NCI-H2081 (cell line): ENCODE measurements around the gene HDAC1.

Experiments used
- DNase-seq, 2 experiments: peaks; one replicate each; lab custom pipeline; 2025; lab: John Stamatoyannopoulos, UW

HDAC1 gene

DNA sequence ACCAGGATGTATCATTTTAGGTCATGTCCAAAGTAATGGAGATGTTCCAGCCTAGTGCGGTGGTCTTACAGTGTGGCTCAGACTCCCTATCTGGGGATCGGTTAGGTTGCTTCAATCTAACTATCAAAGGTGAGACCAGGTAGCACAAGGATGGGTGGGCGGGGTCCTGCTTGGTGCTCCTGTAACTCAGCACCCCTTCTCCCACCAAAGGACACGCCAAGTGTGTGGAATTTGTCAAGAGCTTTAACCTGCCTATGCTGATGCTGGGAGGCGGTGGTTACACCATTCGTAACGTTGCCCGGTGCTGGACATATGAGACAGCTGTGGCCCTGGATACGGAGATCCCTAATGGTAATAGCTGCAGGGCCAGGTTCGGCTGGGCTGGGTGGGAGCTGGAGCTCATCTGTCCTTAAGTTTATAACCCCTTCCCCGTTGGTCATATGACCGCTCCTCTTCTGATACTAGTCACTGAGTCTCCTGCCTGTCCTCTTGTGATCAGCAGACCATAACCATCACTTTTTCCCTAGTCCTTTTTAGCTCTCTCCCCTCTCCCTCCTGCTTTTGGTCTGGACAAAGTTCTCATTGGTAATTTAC lies 38.8 kb downstream of the HDAC1 start:
- DNase-seq: no peak

DNA sequence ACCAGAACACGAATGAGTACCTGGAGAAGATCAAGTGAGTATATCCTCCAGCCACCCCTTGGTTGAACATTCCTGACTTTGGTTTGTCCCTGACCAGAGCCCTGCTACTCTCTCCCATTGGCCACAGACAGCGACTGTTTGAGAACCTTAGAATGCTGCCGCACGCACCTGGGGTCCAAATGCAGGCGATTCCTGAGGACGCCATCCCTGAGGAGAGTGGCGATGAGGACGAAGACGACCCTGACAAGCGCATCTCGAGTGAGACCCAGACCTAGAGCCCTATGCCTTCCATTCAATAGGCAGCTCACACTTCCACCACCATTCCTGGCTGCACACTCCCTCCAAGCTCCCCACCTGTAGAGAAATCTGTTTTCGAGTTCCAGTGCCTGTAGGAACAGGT lies 39.7 kb downstream of the HDAC1 start:
- no peak for DNase-seq

DNA sequence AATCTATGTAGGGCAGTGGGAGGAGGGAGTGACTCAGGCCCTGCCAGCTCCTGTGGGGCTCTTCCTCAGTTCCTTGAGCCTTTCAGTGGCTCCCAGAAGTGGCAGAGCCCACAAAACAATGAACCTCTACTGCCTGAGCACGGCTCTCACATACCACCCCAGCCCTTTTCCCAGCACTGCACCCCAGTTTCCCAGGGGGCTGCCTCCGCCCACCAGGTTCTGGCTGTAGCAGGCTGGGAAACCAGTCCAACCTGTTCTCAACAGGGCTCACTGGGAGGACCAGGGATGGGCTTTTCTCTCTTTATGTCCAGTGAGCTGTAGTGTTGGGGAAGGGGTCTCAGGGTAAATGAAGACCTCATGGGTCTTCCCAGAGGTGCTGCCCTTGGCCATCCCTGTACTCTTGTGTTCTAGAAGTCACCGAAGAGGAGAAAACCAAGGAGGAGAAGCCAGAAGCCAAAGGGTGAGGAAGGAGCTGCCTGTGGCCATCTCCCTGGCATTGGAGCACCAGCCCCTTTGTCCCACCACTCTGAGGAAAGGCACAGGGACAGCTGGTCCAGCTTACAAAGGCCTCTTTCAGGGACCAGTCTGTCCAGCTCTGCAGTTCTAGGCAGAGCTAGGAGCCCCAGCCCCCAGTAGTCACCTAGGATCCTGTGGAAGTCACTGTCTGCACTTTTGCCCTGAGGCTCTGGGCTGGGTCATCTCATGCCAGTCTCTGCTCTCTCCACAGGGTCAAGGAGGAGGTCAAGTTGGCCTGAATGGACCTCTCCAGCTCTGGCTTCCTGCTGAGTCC lies 40.6 kb downstream of the HDAC1 start:
- no peak for DNase-seq

DNA sequence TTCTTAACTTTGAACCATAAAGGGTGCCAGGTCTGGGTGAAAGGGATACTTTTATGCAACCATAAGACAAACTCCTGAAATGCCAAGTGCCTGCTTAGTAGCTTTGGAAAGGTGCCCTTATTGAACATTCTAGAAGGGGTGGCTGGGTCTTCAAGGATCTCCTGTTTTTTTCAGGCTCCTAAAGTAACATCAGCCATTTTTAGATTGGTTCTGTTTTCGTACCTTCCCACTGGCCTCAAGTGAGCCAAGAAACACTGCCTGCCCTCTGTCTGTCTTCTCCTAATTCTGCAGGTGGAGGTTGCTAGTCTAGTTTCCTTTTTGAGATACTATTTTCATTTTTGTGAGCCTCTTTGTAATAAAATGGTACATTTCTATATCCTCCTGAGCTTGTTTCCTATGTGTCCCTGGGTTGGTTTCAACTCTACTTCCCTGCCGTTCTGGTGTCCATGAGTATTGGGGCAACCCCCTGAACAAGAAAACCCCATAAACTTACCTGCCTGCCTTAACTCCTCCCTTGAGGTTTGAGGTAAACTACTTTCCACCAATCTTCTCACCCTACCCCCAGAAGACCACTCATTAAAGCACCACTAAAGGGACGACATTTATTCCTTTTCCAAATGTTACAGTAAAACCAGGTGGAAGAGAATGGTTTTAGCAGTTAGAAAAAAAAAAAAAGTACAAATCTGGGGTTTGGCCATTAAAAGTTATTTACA lies 41.5 kb downstream of the HDAC1 start:
- DNase-seq: no peak

DNA sequence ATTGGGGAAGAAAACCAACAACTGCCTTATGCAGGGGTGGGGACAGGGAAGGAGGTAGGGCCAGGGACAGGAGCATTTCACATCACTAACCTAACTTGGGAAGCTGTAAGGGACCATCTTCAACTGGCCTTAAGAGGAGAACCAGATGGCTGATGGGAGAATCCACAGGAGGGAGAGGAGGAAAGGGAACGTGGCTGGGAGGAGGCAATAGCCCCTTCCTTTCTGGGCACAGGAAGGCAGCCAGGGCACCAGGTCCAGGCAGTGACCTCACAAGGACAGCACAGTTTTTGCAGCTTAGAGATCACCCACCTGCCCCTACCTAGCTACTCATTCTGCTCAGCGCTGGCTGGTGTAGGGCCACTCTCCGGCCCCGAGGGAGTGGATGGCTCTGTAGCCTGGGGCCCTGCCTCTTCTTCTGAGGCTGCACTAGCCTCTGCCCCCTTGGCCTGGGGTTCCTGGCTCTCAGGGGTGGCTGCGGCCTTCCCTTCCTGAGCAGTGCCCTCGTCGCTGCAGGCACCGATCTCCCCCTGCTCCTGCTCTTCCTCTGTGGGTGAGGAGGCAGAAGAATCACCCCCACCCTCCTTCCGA lies 42.5 kb downstream of the HDAC1 start:
- peak in 1 of 2 experiments; percentile 30 for DNase-seq

DNA sequence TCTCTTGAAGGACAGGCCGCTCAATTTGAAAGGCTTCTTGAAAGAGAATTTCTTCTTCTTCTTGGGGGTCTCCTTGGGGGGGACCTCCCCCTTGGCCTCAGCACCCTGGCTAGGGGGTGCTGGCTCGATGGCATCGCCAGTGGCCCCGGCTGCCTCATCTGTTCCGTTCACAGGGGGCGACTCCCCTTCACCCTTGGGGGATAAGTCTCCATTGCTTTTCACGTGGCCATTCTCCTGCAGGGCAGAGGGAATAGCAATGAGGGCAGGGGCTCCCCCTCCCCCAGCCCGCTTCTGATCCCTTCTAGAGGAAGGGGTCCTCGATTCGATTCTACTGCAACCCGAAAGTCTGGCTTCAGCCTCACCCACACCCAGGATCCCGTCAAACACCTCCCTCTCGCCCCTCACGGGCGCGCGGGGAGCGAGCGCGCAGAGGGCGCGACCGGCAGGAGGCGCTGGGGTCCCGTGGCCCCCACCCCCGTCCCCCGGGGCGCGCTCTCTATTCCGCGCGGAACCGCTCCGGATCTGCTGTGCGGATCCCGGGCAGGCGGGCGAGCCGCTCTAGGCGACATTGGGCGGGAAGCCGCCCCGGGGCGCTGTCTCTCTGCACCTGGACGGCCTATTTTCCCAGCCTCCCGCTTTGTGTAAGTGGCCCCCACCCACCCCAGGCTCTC lies 43.1 kb downstream of the HDAC1 start:
- peak; percentile 64 to 80 for DNase-seq

DNA sequence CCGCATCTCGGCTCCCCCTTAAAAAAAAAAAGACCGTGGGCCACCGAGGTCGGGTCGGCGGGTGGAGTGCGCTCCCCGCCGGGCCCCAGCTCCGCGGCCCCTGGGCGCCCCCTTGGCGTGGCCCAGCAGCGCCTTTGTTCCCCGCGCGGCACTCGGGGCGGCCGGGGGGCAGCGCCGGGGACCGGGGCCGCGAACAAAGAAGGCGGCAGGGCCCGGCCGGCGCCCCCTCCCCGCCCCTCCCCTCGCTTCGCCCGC lies 43.6 kb downstream of the HDAC1 start:
- DNase-seq: no peak

DNA sequence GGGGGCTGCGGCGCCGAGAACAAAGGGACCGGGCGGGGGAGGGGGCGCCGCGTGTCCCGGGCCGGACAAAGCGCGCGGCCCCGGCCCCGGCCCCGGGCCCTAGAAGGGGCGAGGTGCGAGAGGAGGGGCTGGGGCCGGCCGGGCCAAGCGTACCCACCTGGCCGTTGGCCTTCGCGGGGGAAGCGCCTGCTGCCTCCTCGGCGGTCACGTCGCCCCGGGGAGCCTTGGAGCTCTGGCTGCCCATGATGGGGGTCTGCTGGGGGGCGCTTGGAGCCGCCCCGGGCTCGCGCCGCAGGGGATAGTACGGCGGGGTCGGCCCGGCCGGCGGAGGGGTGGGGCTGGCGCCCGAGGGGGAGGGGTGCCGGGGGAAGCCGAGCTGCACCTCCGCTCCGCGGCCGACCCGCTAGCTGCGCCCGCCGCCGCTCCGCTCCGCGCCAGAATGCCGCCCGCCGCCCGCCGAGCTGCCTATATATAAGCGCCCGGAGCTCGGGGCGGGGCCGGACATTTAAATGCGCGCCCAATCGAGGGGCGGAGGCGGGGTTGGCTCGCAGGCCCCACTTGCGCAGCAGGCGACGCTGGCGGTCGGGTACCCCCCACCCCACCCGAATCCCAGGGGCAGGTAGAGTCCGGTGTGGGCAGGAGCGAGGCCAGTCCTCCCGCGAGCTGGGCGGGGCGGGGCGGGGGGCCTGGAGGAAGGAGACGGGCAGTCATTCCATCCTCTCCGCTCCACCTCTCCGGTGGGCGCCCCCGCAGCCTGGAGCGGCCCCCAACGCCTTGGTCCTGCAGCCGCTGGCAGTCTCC lies 44.1 kb downstream of the HDAC1 start, which contains the start of gene MARCKSL1:
TSS of gene MARCKSL1 (minus strand) at position 444 of the 801 bp plus-strand sequence. CDS start at position 244, 200 bp downstream.
- peak; percentile 78 to 79 for DNase-seq

DNA sequence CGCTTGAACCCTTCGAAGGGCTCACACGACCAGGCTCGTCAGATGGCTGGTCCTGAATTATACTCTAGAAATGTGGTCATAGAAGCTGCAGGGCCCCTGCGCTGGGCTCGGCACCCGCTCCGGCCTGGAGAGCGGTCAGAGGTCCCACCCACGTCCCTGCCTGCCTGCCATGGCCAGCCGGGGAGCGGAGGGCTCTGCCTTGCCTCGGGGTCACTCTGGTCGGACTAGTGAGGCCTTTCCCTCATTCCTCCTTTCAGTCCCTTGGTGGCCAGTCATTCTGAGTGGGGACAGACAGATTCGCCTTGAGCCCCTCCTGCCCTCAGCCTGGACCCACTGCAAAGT lies 44.7 kb downstream of the HDAC1 start:
- no peak for DNase-seq

DNA sequence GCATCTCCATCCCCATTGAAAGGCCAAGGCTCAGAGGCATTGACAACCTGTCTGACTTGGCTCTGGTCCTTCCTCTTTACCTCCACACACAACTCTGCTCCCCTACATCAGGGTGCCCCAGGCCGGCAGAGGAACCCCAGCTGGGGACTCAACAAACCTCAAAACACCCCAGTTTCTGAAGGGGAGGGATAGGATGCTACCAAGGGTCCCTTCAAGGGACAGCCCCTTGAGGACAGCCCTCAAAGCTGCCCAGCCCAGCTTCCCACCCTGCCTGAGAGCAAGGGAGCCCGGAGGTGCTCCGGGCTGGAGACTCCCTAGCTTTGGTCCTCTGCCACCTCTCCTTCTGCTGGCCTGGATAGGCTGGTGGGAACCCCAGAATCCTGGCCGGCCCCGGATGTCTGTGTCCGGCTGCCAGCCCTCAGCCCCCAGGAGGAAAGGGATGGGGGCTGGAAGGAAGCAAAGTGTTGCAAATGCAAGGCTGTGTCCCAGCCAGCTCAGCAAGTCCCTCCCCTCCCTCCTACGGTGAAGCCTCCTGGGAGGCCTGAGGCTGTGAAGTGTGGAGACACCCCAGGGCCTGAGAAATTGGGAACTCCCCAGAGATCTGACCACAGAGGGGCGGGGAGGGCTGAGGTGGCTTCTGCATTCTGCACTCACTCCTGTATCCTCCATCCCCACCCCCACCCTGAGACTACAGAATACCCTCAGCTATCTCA lies 45.2 kb downstream of the HDAC1 start:
- no peak for DNase-seq

DNA sequence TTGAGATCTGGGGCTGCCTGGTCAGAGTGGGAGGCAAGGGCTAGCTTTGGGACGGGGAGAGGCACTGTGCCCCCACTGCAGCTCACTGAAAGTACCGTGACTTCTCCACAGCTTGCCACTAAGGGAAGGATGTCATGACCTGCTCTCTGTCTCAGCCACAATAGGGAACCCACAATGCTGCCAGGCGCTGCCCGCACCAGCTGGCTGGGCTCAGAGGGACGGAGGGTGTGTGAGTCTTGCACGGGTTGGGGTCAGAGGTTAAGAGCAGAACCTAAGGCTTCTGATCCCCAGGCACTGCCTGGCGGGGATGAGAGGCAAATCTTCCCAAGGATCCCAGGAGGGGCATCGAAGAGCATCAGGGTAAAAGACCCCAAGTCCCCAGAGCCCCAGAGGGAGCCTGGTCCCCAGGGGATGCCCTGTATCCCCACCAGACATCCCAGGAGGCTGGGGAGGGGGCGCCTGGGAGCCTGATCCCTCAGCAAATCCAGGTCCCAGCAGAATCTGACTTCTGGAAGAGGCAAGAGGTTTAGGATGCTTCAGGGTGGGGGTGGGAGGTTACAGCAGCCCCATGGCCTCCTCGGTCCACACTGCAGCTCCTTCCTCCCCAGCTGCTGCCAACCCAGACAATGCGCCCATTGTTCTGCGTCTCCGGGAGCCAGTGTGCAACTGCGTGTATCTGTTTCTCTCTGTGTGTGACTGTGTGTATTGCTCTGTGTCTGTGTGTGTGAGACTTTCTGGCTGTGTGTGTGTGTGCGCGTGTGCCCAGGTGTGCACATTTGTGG lies 46.2 kb downstream of the HDAC1 start:
- no peak for DNase-seq

DNA sequence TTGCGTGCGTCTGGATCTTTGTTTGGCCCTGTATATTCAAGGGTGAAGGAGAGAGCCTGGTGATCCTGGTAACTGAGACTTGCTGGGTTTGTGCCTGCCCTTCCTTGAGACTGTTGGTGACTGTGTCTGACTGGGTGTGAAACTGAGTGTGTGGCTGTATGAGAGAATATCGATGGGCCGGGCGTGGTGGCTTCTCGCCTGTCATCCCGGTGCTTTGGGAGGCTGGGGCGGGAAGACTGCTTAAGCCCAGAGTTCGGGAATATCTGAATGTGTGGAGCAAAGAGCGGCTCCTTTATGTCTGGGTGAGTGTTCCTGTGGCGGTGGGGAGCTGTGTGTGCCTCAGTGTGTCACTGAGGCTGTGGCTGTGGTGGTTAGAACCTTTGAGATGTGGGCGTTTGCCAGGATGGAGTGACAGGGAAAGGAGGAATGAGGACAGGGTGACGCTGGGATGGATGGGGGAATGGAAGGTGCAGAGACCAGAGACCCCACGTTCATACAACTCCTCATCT lies 46.8 kb downstream of the HDAC1 start:
- DNase-seq: no peak

DNA sequence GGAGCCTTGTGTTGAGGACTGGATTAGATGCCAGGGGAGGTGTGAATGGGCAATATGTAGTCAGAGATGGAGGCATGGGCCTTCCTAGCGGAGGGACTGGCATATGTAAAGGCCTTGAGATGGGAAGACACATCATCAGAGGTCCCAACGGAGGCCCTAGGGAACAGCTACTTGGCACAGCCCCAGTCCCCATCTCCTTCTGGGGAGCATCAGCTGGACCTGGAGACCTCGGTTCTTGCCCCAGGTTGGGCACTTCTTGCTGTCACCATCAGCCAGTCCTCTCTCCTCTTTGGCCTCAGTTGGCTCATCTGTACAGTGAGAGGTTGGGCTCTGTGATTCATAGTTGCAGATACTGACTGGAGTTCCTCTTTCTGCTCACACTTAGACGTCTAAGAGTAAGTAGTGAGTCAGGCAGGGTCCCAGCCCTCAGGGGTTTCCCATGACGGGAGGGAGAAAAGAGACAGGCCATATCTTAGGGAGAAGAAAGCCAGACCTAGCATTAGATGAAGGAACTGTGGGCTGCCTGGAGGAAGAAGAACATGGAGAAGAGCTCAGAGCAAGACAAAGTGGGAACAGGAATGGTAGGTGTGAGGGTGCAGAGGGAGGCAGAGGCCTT lies 47.6 kb downstream of the HDAC1 start:
- no peak for DNase-seq

DNA sequence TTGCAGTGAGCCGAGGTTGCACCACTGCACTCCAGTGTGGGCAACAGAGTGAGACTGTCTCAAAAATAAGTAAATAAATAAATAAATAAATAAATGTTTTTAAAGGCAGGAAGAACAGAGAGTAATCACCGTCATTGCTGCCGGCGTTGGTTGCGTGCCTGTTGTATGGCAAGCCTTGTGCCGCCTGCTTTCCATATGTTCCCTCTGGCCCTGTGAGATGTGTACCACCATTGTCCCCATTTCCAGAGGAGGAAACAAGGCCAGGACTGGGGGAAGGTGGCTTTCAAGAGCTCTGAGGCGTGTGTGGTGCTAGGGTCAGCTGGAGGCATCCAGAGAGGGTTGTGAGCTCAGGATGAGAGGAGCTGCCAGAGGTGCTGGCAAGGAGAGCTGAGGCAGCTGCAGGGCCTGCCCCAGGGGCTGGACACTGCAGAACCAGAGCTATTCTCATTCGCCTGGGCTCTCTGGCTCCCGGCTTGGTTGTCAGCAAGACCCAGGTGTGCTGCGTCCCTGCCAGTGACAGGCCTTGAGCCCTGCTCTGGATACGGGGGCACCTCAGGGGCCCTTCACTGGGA lies 49.4 kb downstream of the HDAC1 start:
- no peak for DNase-seq

DNA sequence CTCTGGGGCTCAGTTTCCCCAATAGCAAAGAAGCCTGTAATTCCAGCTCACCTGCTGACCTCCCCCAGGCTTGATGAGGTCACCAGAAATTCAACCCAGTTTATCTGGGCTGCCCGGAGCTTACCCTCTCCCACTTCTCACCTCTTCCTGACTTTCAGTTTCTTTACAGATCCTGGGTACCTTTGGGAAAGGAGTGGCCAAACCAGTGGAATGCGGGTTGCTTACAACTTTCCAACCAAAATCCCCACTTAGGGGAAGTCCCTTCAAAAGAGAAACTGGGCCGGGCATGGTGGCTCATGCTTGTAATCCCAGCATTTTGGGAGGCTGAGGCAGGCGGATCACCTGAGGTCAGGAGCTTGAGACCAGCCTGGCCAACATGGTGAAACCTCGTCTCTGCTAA lies 50.1 kb downstream of the HDAC1 start:
- DNase-seq: no peak

DNA sequence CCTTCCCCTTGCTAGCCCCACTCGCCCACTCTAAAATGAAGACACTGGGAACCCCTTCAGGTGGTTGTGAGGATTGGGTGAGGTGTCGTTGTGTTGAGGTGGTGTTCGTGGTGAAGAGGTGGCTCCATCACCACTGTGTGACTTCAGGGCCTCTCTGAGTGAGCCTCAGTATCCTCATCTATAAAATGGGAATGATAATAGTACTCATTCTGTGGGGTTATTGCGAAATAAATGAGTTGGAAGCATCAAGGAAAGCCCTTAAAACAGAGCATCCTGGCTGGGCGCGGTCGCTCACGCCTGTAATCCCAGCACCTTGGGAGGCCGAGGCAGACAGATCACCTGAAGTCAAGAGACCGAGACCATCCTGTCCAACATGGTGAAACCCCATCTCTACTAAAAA lies 50.8 kb downstream of the HDAC1 start:
- DNase-seq: no peak

DNA sequence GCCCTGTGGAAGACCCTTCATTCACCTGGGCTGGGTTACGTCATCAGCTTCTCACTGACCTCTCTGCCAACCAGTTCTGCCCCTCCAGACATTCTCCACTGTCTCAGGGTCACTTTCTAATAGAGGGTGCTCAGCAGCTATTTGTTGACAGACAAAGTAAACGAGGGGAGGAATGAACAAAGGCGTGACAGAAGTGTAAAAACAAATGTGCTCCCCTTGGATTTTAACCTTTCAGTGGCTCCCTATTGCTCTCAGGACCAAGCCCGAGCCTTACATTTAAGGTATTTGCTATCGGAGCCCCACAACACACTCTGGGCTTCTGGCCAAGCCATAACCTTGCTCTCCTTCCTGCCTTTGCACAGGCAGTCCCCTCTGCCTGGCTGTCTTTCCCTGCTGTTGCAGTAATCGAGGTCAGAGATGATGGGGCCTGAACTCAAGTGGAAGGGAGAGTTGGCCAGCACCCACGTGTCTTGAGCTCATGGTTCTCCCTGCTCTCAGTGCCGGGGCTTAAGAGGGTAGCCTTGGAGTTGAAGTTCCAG lies 53.5 kb downstream of the HDAC1 start:
- DNase-seq: no peak

DNA sequence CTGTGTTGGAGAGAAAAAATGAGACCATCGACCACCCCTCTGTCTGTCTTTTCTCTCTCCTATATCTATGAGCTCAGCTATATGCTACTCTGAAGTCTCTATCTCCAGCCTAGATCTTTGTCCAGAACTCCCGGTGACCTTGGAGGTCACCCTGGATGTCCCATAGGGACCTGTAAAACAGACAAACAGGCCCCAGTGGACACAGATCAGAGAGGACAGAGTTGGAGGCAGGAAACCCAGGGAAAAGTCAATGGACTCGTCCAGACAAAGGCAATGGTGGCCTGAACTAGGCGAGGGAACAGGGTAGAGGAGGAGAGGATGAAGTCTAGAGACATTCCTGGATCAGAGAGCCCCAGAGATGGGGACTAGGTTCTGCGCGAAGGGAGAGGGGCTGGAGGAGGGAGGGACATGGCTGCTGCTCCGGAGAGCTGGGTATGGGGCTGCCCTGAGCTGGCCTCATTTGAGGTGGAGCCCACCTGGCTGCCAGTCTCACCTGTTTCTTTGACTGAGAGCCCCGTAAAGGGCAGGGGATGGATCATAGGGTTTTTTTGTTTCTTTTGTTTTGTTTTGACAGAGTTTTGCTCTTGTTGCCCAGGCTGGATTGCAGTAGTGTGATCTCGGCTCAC lies 54.8 kb downstream of the HDAC1 start:
- DNase-seq: no peak
